Stimulated activated naive B cell treated with anti-CD40 and anti-IgM and Interleukin-4, amounts not matched to agents 10 μg/mL and 1 μg/mL and 100 μg/mL, for 72 hours (primary cell): ENCODE measurements around the gene SURF6.

Source experiments
- ATAC-seq, 2 donors: fragments of 150-1000 bp; cut with Tn5 transposase; replicated peaks; 2 replicates each; pipeline ENCODE4 v1.10.0; 2021; ENCODE audit warnings: moderate library complexity in 1 of 2
- DNase-seq: peaks from one replicate; pipeline ENCODE4 v3.0.0; 2021
- H3K27ac Mint-ChIP-seq: one replicate; pipeline ENCODE4 v1.8.0; 2022; ENCODE audit warnings: mild to moderate bottlenecking, mixed read lengths
- H3K27me3 Mint-ChIP-seq, 2 donors: one replicate each; pipeline ENCODE4 v1.8.0; 2022; ENCODE audit warnings: mixed read lengths in 2 of 2
- H3K36me3 Mint-ChIP-seq, 2 donors: one replicate each; pipeline ENCODE4 v1.8.0; 2022; ENCODE audit warnings: mixed read lengths in 2 of 2, mild to moderate bottlenecking in 1 of 2
- H3K4me1 Mint-ChIP-seq, 2 donors: one replicate each; pipeline ENCODE4 v1.8.0; 2022; ENCODE audit warnings: mixed read lengths in 2 of 2, mild to moderate bottlenecking in 1 of 2
- H3K4me3 Mint-ChIP-seq, 2 donors: one replicate each; pipeline ENCODE4 v1.8.0; 2022; ENCODE audit warnings: mild to moderate bottlenecking in 2 of 2, mixed read lengths in 2 of 2, moderate library complexity in 1 of 2
- H3K9me3 Mint-ChIP-seq, 2 donors: one replicate each; pipeline ENCODE4 v1.8.0; 2022; ENCODE audit warnings: mixed read lengths in 2 of 2, mild to moderate bottlenecking in 1 of 2

The SURF6 gene

DNA sequence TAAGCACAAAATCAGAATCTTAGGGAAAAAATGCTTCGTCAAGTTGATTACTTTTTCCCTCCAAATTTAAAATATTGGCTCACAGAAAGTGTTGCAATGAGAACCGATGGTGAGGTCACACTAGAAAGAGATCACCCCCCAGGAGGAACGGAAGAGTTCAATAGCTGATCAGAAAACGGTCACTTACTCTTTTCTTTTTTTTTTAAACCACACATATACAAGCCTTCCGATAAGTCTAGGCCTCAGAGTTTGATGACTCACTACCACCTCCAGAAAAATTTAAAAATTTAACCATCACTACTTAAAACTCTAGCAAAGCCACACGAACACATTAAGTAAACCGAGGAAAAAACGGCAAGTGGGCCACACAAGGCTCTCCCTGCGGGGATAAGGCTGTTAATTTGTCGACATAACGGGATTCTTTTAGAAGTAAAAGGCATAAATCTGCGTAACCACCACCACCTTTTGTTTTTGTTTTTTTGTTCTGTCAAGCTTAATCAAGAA lies 38.7 kb upstream of the SURF6 start:
- DNase-seq (no peak), ATAC-seq (no peak)
- Mint-ChIP-seq H3K4me3 (peak overlapping the region; percentile 96 to 97), H3K4me1 (peaks cover 36 to 46% of the 10 kb centered on the region in 2 donors), H3K27me3 (no peaks in the 10 kb centered on the region), H3K9me3 (no peaks in the 10 kb centered on the region), H3K36me3 (peaks cover 15 to 36% of the 10 kb centered on the region in 2 donors), H3K27ac (peak overlapping the region; percentile 97)

- H3K27ac Mint-ChIP-seq: no peak overlapping the region
- peaks cover 47 to 63% of the 10 kb centered on the region in 2 donors for H3K4me1 Mint-ChIP-seq
- DNase-seq: no peak
- no peaks in the 10 kb centered on the region for H3K9me3 Mint-ChIP-seq
- H3K4me3 Mint-ChIP-seq: peak overlapping the region in 1 of 2 donors; percentile 19
- H3K27me3 Mint-ChIP-seq: no peaks in the 10 kb centered on the region
- peaks cover 20 to 50% of the 10 kb centered on the region in 2 donors for H3K36me3 Mint-ChIP-seq
- ATAC-seq: no peak
Measured at GRCh38 chr9:133372144-133372543, 36.2 kb upstream of the SURF6 start.

GRCh38 chr9:133371261-133371711 lies 35.3 kb upstream of the SURF6 start:
- Mint-ChIP-seq H3K9me3 (no peaks in the 10 kb centered on the region), H3K4me1 (peaks cover 50 to 63% of the 10 kb centered on the region in 2 donors), H3K27ac (peak overlapping the region; percentile 84), H3K27me3 (no peaks in the 10 kb centered on the region), H3K4me3 (peak overlapping the region; percentile 0 to 36), H3K36me3 (peaks cover 20 to 53% of the 10 kb centered on the region in 2 donors)
- no peak for DNase-seq
- no peak for ATAC-seq

- Mint-ChIP-seq H3K27me3 (no peaks in the 10 kb centered on the region), H3K27ac (peak overlapping the region; percentile 84), H3K36me3 (peaks cover 20 to 58% of the 10 kb centered on the region in 2 donors), H3K4me1 (peaks cover 50 to 63% of the 10 kb centered on the region in 2 donors), H3K9me3 (no peaks in the 10 kb centered on the region), H3K4me3 (peak overlapping the region in 1 of 2 donors; percentile 36)
- DNase-seq: no peak
- ATAC-seq: peak in 1 of 2 donors; percentile 28
Measured at GRCh38 chr9:133370685-133371084, 34.7 kb upstream of the SURF6 start.

- H3K4me3 Mint-ChIP-seq: no peak overlapping the region
- peaks cover 47 to 60% of the 10 kb centered on the region in 2 donors for H3K4me1 Mint-ChIP-seq
- H3K27me3 Mint-ChIP-seq: no peaks in the 10 kb centered on the region
- ATAC-seq: no peak
- H3K9me3 Mint-ChIP-seq: no peaks in the 10 kb centered on the region
- peak overlapping the region; percentile 57 for H3K27ac Mint-ChIP-seq
- DNase-seq: no peak
- peaks cover 23 to 60% of the 10 kb centered on the region in 2 donors for H3K36me3 Mint-ChIP-seq
Measured at GRCh38 chr9:133369933-133370332, 33.9 kb upstream of the SURF6 start.

GRCh38 chr9:133369422-133369821 lies 33.4 kb upstream of the SURF6 start:
- H3K27me3 Mint-ChIP-seq: no peaks in the 10 kb centered on the region
- ATAC-seq: no peak
- no peak overlapping the region for H3K4me3 Mint-ChIP-seq
- peaks cover 23 to 57% of the 10 kb centered on the region in 2 donors for H3K36me3 Mint-ChIP-seq
- H3K4me1 Mint-ChIP-seq: peaks cover 43 to 55% of the 10 kb centered on the region in 2 donors
- DNase-seq: no peak
- no peaks in the 10 kb centered on the region for H3K9me3 Mint-ChIP-seq
- H3K27ac Mint-ChIP-seq: peak overlapping the region; percentile 31

DNA sequence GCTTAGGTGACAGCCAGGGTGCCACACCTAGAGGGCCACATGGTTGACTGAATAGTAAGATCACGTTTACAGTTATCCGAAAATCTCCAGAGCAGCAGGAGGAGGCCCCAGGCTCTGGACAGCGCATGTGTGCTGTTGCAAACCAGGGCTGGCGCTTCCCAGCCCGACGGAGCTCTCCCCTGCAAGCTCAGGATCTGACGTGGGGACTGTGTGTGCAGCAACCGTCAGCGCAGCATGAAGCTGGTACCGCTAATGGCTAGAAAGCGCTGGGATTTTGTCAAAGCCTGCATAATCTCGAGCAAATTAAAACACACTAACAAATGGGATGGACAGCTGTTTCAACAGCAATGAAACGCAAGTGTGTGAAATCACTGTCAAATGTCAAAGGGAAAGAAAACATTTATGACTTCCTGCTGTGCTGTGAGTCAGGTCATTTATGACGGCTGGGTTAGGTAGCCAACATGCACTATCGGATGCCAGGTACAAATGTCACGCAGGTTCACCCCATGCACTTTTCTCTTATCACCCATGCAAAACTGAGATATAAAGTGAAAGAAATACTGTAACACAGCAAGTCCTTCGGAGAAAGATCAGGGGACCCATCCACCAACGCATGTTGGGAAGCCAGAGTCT lies 32.4 kb upstream of the SURF6 start:
- DNase-seq: no peak
- no peak overlapping the region for H3K4me3 Mint-ChIP-seq
- H3K27ac Mint-ChIP-seq: no peak overlapping the region

GRCh38 chr9:133367778-133368177 lies 31.8 kb upstream of the SURF6 start:
- H3K4me3 Mint-ChIP-seq: no peak overlapping the region
- H3K27ac Mint-ChIP-seq: no peak overlapping the region
- peaks cover 33 to 70% of the 10 kb centered on the region in 2 donors for H3K36me3 Mint-ChIP-seq
- ATAC-seq: no peak
- no peaks in the 10 kb centered on the region for H3K9me3 Mint-ChIP-seq
- no peaks in the 10 kb centered on the region for H3K27me3 Mint-ChIP-seq
- DNase-seq: no peak
- H3K4me1 Mint-ChIP-seq: peaks cover 41 to 48% of the 10 kb centered on the region in 2 donors

More for the DNA sequence above, 32.4 kb upstream of the SURF6 start:
- no peak for ATAC-seq
- Mint-ChIP-seq H3K36me3 (peaks cover 30 to 67% of the 10 kb centered on the region in 2 donors), H3K27me3 (no peaks in the 10 kb centered on the region), H3K9me3 (no peaks in the 10 kb centered on the region), H3K4me1 (peaks cover 43 to 53% of the 10 kb centered on the region in 2 donors)

- Mint-ChIP-seq H3K27me3 (no peaks in the 10 kb centered on the region), H3K27ac (no peak overlapping the region), H3K36me3 (peaks cover 34 to 68% of the 10 kb centered on the region in 2 donors), H3K9me3 (no peaks in the 10 kb centered on the region), H3K4me3 (no peak overlapping the region), H3K4me1 (peaks cover 36 to 42% of the 10 kb centered on the region in 2 donors)
- no peak for ATAC-seq
- DNase-seq: no peak
Measured at GRCh38 chr9:133367221-133367620, 31.2 kb upstream of the SURF6 start.

DNA sequence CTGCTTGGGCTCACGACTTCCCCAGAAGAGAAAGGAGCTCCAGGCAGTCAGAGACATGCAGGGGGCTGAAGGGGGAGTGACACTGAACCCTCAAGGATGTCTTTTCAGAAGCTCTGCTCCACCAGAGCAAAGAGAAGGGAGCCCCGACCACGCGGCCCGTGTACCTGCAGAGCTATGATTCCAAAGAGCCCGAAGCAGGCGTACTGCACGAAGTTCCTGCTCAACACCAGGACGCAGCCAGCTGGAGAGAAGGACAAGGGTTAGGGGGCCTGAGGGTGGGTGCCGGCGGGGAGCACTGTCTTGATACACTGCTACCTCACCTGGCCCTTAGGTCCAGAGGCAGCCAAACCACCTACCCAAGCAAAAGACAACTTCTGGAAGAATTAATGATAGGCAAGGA lies 30.4 kb upstream of the SURF6 start:
- Mint-ChIP-seq H3K27ac (no peak overlapping the region), H3K36me3 (peaks cover 37 to 71% of the 10 kb centered on the region in 2 donors), H3K4me1 (peaks cover 30 to 41% of the 10 kb centered on the region in 2 donors), H3K27me3 (no peaks in the 10 kb centered on the region), H3K4me3 (no peak overlapping the region), H3K9me3 (no peaks in the 10 kb centered on the region)
- DNase-seq (no peak), ATAC-seq (no peak)

DNA sequence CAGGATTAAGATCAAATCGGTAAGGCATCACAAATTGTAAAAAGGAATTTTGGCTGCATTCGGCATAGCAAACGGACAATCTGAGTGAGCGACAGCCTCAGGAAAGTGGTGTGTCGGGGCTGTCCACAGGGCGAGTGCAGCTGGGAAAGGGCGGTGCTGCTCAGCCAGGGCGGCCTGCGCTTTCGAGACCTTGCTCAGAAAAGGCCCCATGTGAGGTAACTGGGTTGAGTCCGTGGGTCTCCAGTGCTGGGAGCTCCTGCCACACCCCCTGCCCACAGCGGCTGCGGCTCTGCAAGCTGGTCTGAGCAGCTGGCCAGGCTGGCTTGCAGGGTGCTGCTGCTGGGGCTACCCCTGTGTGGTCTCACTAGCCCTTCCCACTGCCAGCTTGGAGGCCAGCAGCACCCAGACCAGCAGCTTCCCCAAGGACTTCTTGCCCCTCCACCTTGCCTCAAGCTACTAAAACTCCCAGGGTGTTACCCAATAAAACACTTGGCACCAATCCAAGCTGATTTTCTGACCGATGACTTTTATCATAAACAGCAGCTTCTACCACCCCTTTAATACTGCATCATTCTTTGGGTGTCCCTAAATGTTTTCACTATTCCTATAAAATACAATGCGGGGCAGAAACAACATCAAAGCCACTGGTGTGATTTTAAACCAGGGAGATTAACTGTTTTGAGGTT lies 26.5 kb upstream of the SURF6 start:
- no peak for DNase-seq
- no peaks in the 10 kb centered on the region for H3K9me3 Mint-ChIP-seq
- peak overlapping the region; percentile 31 for H3K27ac Mint-ChIP-seq
- H3K4me1 Mint-ChIP-seq: peaks cover 27 to 43% of the 10 kb centered on the region in 2 donors
- H3K36me3 Mint-ChIP-seq: peaks cover 39 to 69% of the 10 kb centered on the region in 2 donors
- no peak for ATAC-seq
- H3K4me3 Mint-ChIP-seq: no peak overlapping the region
- H3K27me3 Mint-ChIP-seq: no peaks in the 10 kb centered on the region

- H3K4me3 Mint-ChIP-seq: no peak overlapping the region
- no peaks in the 10 kb centered on the region for H3K9me3 Mint-ChIP-seq
- H3K27ac Mint-ChIP-seq: peak overlapping the region; percentile 10
- DNase-seq (no peak), ATAC-seq (no peak)
- H3K27me3 Mint-ChIP-seq: no peaks in the 10 kb centered on the region
- peaks cover 39 to 64% of the 10 kb centered on the region in 2 donors for H3K36me3 Mint-ChIP-seq
- H3K4me1 Mint-ChIP-seq: peaks cover 25 to 51% of the 10 kb centered on the region in 2 donors
Measured at GRCh38 chr9:133361507-133362092, 25.6 kb upstream of the SURF6 start.

- Mint-ChIP-seq H3K27me3 (no peaks in the 10 kb centered on the region), H3K27ac (no peak overlapping the region), H3K4me1 (peaks cover 25 to 51% of the 10 kb centered on the region in 2 donors), H3K9me3 (no peaks in the 10 kb centered on the region), H3K36me3 (peaks cover 39 to 59% of the 10 kb centered on the region in 2 donors), H3K4me3 (no peak overlapping the region)
- DNase-seq: no peak
- ATAC-seq: no peak
Measured at GRCh38 chr9:133360400-133361393, 24.7 kb upstream of the SURF6 start.
